Mucosa of rectum (tissue), 2 donors: Measurements from ENCODE around the gene PITPNM3.

Source experiments
- H3K27ac ChIP-seq, 2 donors: one replicate each; pipeline ENCODE4 v1.7.0; 2013; ENCODE audit warnings: inconsistent platforms in 2 of 2, low read depth in 2 of 2, low read length in 2 of 2
- H3K27me3 ChIP-seq, 2 donors: one replicate each; pipeline ENCODE4 v1.7.0; 2013; ENCODE audit warnings: low read length in 2 of 2; ENCODE audit not compliant: control insufficient read depth in 2 of 2, insufficient read depth in 2 of 2
- H3K36me3 ChIP-seq, 2 donors: one replicate each; pipeline ENCODE4 v1.7.0; 2013; ENCODE audit warnings: low read length in 2 of 2; ENCODE audit not compliant: control insufficient read depth in 2 of 2, insufficient read depth in 2 of 2
- H3K4me1 ChIP-seq, 2 donors: one replicate each; pipeline ENCODE4 v1.7.0; 2013; ENCODE audit warnings: low read length in 2 of 2, mild to moderate bottlenecking in 1 of 2; ENCODE audit not compliant: control insufficient read depth in 2 of 2, insufficient read depth in 2 of 2
- H3K4me3 ChIP-seq, 2 donors: one replicate each; pipeline ENCODE4 v1.7.0; 2013; ENCODE audit warnings: low read length in 2 of 2
- H3K9ac ChIP-seq, 2 donors: one replicate each; pipeline ENCODE4 v1.7.0; 2013; ENCODE audit warnings: low read length in 2 of 2, low read depth in 1 of 2, mild to moderate bottlenecking in 1 of 2
- H3K9me3 ChIP-seq, 2 donors: one replicate each; pipeline ENCODE4 v1.7.0; 2013; ENCODE audit warnings: low read length in 2 of 2; ENCODE audit not compliant: control insufficient read depth in 2 of 2
- donor health status: healthy.
- donor health status: Normal muscosa, but diverticular disease.

Gene PITPNM3

DNA sequence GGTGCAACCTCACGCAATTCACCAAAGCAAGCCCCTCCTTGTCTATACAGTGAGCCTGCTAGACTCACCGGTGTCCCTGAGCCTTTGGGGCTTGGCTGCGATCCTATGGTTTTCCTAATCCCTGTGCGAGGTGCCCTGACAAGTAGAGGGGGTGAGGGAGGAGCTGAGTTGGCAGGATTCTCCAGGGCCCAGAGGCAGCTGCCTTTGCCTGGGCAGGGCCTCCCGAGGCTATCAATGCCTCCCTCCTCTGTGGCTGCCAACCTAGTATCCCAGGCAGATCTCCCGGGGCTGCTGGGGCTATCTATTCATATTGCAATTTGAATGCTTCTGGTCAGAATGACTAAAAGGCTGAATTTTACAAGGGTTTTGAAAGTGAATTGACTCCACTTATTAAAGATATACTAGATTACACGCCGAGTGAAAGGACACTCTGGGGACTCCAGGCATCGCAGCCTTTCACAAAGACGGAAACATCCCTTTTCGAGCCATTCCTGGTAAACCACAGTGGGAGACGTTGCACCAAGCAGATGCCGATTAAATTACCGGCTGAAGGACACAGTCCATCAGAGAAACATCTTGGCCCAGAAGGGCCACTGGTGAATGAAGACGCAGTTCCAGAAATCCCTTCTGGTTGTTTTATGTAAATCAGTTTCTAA lies 11.3 kb upstream of the PITPNM3 start:
- Histone ChIP-seq H3K4me3 (no peak overlapping the region), H3K9me3 (no peaks in the 10 kb centered on the region), H3K27ac (no peak overlapping the region), H3K27me3 (no peaks in the 10 kb centered on the region), H3K9ac (no peak overlapping the region), H3K36me3 (no peaks in the 10 kb centered on the region), H3K4me1 (no peaks in the 10 kb centered on the region)

GRCh38 chr17:6561446-6561845 lies 5.1 kb upstream of the PITPNM3 start:
- H3K9ac ChIP-seq = no peak overlapping the region
- H3K27ac ChIP-seq = no peak overlapping the region
- no peaks in the 10 kb centered on the region for H3K9me3 ChIP-seq
- H3K4me3 ChIP-seq = no peak overlapping the region
- no peaks in the 10 kb centered on the region for H3K27me3 ChIP-seq
- no peaks in the 10 kb centered on the region for H3K36me3 ChIP-seq
- peaks cover 2 to 6% of the 10 kb centered on the region in 2 donors for H3K4me1 ChIP-seq

- H3K27me3 ChIP-seq = no peaks in the 10 kb centered on the region
- no peak overlapping the region for H3K9ac ChIP-seq
- no peaks in the 10 kb centered on the region for H3K9me3 ChIP-seq
- H3K4me1 ChIP-seq = peaks cover 2 to 6% of the 10 kb centered on the region in 2 donors
- no peaks in the 10 kb centered on the region for H3K36me3 ChIP-seq
- no peak overlapping the region for H3K4me3 ChIP-seq
- H3K27ac ChIP-seq = no peak overlapping the region
Observed at GRCh38 chr17:6560496-6560895, 4.1 kb upstream of the PITPNM3 start.

- H3K36me3 ChIP-seq = no peaks in the 10 kb centered on the region
- H3K4me1 ChIP-seq = peaks cover 8 to 13% of the 10 kb centered on the region in 2 donors
- peaks cover 4% of the 10 kb centered on the region in 2 donors for H3K27me3 ChIP-seq
- no peaks in the 10 kb centered on the region for H3K9me3 ChIP-seq
- no peak overlapping the region for H3K9ac ChIP-seq
- no peak overlapping the region for H3K27ac ChIP-seq
- no peak overlapping the region for H3K4me3 ChIP-seq
Observed at GRCh38 chr17:6559753-6560215, 3.4 kb upstream of the PITPNM3 start.

GRCh38 chr17:6558932-6559752 lies 2.8 kb upstream of the PITPNM3 start:
- Histone ChIP-seq H3K4me3 (no peak overlapping the region), H3K27ac (no peak overlapping the region), H3K36me3 (no peaks in the 10 kb centered on the region), H3K9ac (no peak overlapping the region), H3K4me1 (peaks cover 14 to 18% of the 10 kb centered on the region in 2 donors), H3K9me3 (no peaks in the 10 kb centered on the region), H3K27me3 (peaks cover 6 to 7% of the 10 kb centered on the region in 2 donors)

GRCh38 chr17:6558276-6558675 lies 1.9 kb upstream of the PITPNM3 start:
- H3K9me3 ChIP-seq = no peaks in the 10 kb centered on the region
- H3K9ac ChIP-seq = no peak overlapping the region
- H3K4me1 ChIP-seq = peaks cover 18% of the 10 kb centered on the region in 2 donors
- H3K4me3 ChIP-seq = no peak overlapping the region
- H3K27ac ChIP-seq = no peak overlapping the region
- peaks cover 6 to 7% of the 10 kb centered on the region in 2 donors for H3K27me3 ChIP-seq
- no peaks in the 10 kb centered on the region for H3K36me3 ChIP-seq

DNA sequence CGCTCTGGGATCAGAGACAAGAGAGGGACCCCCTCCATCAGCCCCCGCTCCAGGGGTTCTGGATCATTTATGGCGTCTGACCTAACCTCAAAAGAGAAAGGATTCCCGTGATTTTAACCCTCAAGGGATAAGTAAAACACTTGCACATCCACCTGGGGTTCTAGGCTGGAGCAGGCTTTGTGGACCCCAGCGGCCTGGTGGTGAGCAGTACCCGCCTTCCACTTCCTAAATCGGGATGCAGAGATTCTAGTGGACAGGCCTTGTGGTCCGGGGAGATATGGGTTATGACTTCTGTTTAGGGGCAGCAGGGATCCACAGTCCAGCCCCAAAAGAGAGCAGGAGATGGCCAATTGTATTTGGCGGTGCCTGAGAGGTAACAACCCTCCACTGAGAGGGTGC lies 684 bp upstream of the PITPNM3 start:
- H3K4me3 ChIP-seq = peak overlapping the region; percentile 38 to 51
- H3K9ac ChIP-seq = peak overlapping the region in 1 of 2 donors; percentile 67
- H3K27me3 ChIP-seq = peaks cover 6 to 7% of the 10 kb centered on the region in 2 donors
- no peaks in the 10 kb centered on the region for H3K9me3 ChIP-seq
- no peaks in the 10 kb centered on the region for H3K36me3 ChIP-seq
- peaks cover 22 to 30% of the 10 kb centered on the region in 2 donors for H3K4me1 ChIP-seq
- no peak overlapping the region for H3K27ac ChIP-seq

DNA sequence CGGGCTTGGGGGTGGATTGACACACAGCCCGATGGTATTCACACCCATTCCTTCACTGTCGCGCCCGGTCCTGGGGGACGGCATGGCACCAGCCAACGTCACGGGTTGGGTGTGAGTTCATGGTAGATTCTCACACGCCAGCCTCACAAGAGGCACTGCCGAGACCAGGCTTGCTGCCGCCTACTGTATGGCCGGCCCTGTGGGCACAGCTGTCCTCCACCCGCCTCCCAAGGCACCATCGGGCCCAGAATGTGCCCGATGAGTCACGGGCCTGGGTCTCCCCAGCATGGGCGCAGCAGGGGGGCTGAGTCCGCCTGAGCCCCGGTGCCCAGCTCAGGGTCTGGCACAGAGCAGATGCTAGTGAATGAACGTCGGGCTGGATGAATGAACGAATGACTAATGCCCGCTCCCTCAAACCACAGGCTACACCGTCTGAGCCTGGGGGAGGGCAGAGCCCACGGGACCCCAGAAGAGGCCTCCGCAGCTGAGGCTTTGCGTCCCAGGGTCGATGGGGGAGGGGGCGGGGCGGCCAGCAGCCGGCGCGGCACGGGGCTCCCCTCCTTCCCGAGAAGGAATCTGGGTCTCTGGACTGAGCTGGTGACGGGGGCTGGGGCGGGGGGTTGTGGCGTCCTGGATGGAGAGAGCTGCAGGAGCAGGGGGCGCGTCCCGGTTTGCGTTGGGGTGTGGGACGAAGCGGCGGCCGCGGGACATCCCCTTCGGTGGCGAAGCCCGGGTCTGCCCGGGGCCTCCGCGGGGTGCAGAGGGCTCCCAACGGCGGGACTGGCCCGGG lies 829 bp downstream of the PITPNM3 start:
- peak overlapping the region; percentile 83 to 87 for H3K27ac ChIP-seq
- H3K9me3 ChIP-seq = no peaks in the 10 kb centered on the region
- peaks cover 24 to 35% of the 10 kb centered on the region in 2 donors for H3K4me1 ChIP-seq
- peak overlapping the region; percentile 72 for H3K9ac ChIP-seq
- H3K36me3 ChIP-seq = no peaks in the 10 kb centered on the region
- peaks cover 6 to 7% of the 10 kb centered on the region in 2 donors for H3K27me3 ChIP-seq
- peak overlapping the region; percentile 66 to 71 for H3K4me3 ChIP-seq

- Histone ChIP-seq H3K9ac (peak overlapping the region; percentile 72), H3K9me3 (no peaks in the 10 kb centered on the region), H3K27ac (peak overlapping the region; percentile 83 to 87), H3K36me3 (no peaks in the 10 kb centered on the region), H3K4me1 (peaks cover 24 to 35% of the 10 kb centered on the region in 2 donors), H3K4me3 (peak overlapping the region; percentile 66 to 71), H3K27me3 (peaks cover 6 to 7% of the 10 kb centered on the region in 2 donors)
Observed at GRCh38 chr17:6554871-6555330, 1.5 kb downstream of the PITPNM3 start.
